GM12891 (cell line): ENCODE results near the gene BICD1.

Experiments used
- POLR2A ChIP-seq: IDR thresholded peaks from 2 replicates; pipeline ENCODE4 v1.6.1; 2011; ENCODE audit warnings: low read depth, low read length, control low read depth
- POLR2AphosphoS5 ChIP-seq: IDR thresholded peaks from 2 replicates; pipeline ENCODE4 v1.6.1; 2011; ENCODE audit warnings: low read depth, low read length, control low read depth
- POU2F2 ChIP-seq: IDR thresholded peaks from 2 replicates; pipeline ENCODE4 v1.6.1; 2011; ENCODE audit warnings: low read depth, mild to moderate bottlenecking, control low read depth, low read length, moderate library complexity
- TAF1 ChIP-seq: IDR thresholded peaks from 2 replicates; pipeline ENCODE4 v1.6.1; 2011; ENCODE audit warnings: low read depth, low read length, control low read depth

DNA sequence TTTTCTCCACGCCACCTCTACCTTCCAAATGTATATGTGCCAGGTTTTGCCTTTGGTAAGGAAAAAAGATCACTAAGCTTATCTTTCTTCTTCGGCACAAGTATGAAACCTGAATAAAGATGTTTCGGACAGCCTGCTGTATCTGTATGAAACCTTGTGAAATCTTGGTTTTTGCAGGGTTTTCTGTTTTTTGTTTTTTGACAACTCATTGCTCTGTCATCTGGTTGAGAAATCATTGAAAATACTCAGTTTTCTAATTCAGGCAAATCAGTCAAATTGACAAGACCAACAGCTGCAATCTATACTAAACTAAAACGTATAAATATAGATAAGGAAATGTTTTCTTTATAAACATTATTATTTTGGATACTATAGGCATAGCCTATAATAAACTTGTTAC is 229.6 kb downstream of the BICD1 start:
- TF ChIP-seq POLR2AphosphoS5: no peak
- no peak for TF ChIP-seq POLR2A
- no peak for TF ChIP-seq TAF1
- no peak for TF ChIP-seq POU2F2
